Adrenal gland (tissue), 12 donors: ENCODE data around the gene C1GALT1C1L. TPM values are rescaled to one million over a fixed set of nuclear protein-coding genes. Genes with fewer than 3 reads are reported as not detected.
"Not testable (repeated sequence)": the region's sequence is repeated elsewhere in the genome, so short reads cannot be mapped to it uniquely, and the experiment has no call there.

ENCODE experiments used
- DNase-seq, 7 donors: peaks; one replicate each; pipeline ENCODE4 v3.0.0-alpha.2; 2019 to 2020
- H3K27ac ChIP-seq, 5 donors: fragments of 200-600 bp; sonication (generic) in 4 of 5; 1 replicate in 3 of 5; 2 replicates in 2 of 5; pipeline versions ENCODE4 v1.5.1 to v1.8.0; 2016 to 2020; ENCODE audit warnings: mild to moderate bottlenecking in 1 of 5
- H3K27me3 ChIP-seq: fragments of 200-600 bp; 2 replicates; pipeline ENCODE4 v1.8.0; 2021
- H3K36me3 ChIP-seq, 2 donors: fragments of 200-600 bp; replicated peaks in 1 of 2; 1 replicate in 1 of 2; 2 replicates in 1 of 2; pipeline versions ENCODE4 v1.5.1 to v1.8.0; 2018 to 2022
- H3K4me1 ChIP-seq, 2 donors: fragments of 200-600 bp; replicated peaks in 1 of 2; 1 replicate in 1 of 2; 2 replicates in 1 of 2; pipeline versions ENCODE4 v1.5.1 to v1.8.0; 2018 to 2021
- H3K4me3 ChIP-seq, 4 donors: fragments of 200-600 bp; sonication (generic) in 3 of 4; one replicate each; pipeline ENCODE4 v1.5.1; 2016 to 2018
- H3K9me3 ChIP-seq, 3 donors: fragments of 200-600 bp; sonication (generic) in 1 of 3; replicated peaks in 1 of 3; 1 replicate in 2 of 3; 2 replicates in 1 of 3; pipeline versions ENCODE4 v1.5.1 to v1.8.0; 2016 to 2021
- CTCF ChIP-seq, 6 experiments: fragments of 450-650 bp in 4 of 6; fragments of 200-600 bp in 2 of 6; sonication (generic) in 1 of 6; IDR thresholded peaks; 1 replicate in 5 of 6; 2 replicates in 1 of 6; pipeline versions ENCODE4 v1.5.1 to v1.8.0; 2016 to 2021; ENCODE audit warnings: antibody characterized with exemption in 6 of 6, mild to moderate bottlenecking in 2 of 6, moderate library complexity in 1 of 6
- POLR2A ChIP-seq, 2 donors: fragments of 450-650 bp; IDR thresholded peaks; one replicate each; pipeline ENCODE4 v1.6.1; 2017; ENCODE audit warnings: antibody characterized with exemption in 2 of 2, mild to moderate bottlenecking in 2 of 2, moderate library complexity in 1 of 2
- WGBS, 4 donors: extraction: QIAGEN DNeasy Blood & Tissue Kit in 2 of 4; methylation state at CpG; one replicate each; pipeline versions ENCODE4 v1.1.5 to v1.1.7; 2013 to 2017; 5-methylcytosine and 5-hydroxymethylcytosine counted together
- intact Hi-C, 2 donors: fragments of 100-400 bp; cut with DNase I; formaldehyde crosslinking; loops; one replicate each; pipeline versions ENCODE4 v1.14.1 to v1.15.0; 2022 to 2023
- polyA plus RNA-seq, 3 donors: library from polyadenylated mRNA; stranded (reverse); fragments of 200-250 nt in 2 of 3; fragments of 350-450 nt in 1 of 3; fragmentation: Illumina TruSeq in 1 of 3; extraction: RNeasy Lipid Tissue Mini Kit (QIAGEN cat#74804) in 1 of 3; gene quantifications; one replicate each; pipeline ENCODE4 v1.2.3, GENCODE V29; 2013 to 2014
- total RNA-seq, 9 donors: library from RNA; depleted of rRNA in 4 of 9; stranded (reverse); fragments of >200 nt in 4 of 9; fragments of 120-200 nt in 1 of 9; fragmentation: NEBNext Ultra II Directional in 1 of 9; extraction: Animal tissue kit (Norgen Biotek cat#: 25700) in 1 of 9; gene quantifications; one replicate each; pipeline versions ENCODE4 v1.1.0 to v1.2.4, GENCODE V29; 2013 to 2023
- donor health status: healthy with polysubstance abuse.
- donor health status: Bipolar disorder and iron deficiency.
- donor health status: DM: yes; HTN: yes; CAD: no.
- donor health status: DM: no; HTN: no; CAD: no.
- donor health status: DM: no; HTN: no; CAD: no.
- donor health status: DM: yes; HTN: yes; CAD: no.

Gene C1GALT1C1L
- total and polyA plus RNA-seq, 12 donors = 0.71 to 4.0 (median 1.9) TPM

GRCh38 chr2:43685357-43685756, 9.1 kb upstream of the C1GALT1C1L start:
- no peak for TF ChIP-seq POLR2A (IDR thresholded peaks at IDR 0.05)
- TF ChIP-seq CTCF (IDR thresholded peaks at IDR 0.05) = no peak
- Histone ChIP-seq H3K27me3 (no peaks in the 10 kb centered on the region), H3K4me3 (no peak overlapping the region), H3K27ac (no peak overlapping the region), H3K36me3 (no peaks in the 10 kb centered on the region), H3K4me1 (no peaks in the 10 kb centered on the region), H3K9me3 (no peaks in the 10 kb centered on the region)
- intact Hi-C loops = no loop called here
- WGBS, 4 donors = 80 to 82% (median 81%) methylated on average over 5 of the region's 5 CpGs
- DNase-seq = no peak

- H3K27ac ChIP-seq, DNase-seq, H3K27me3 ChIP-seq, H3K36me3 ChIP-seq, H3K4me1 ChIP-seq, H3K4me3 ChIP-seq, H3K9me3 ChIP-seq, intact Hi-C loops: not testable (repeated sequence)
- WGBS, 4 donors = 93 to 98% (median 97%) methylated on average over 8 to 32 of the region's 32 CpGs; no CpG with 5 or more reads in 1 of the 4 donors
These were observed 1.6 kb upstream of the C1GALT1C1L start for GRCh38 chr2:43677783-43678182.

GRCh38 chr2:43675646-43676321, 445 bp downstream of the C1GALT1C1L start:
- intact Hi-C loops = no loop called here
- Histone ChIP-seq H3K27me3 (no peaks in the 10 kb centered on the region), H3K36me3 (no peaks in the 10 kb centered on the region), H3K4me3 (peak overlapping the region in 3 of 4 donors; percentile 29 to 61 (median 58)), H3K4me1 (no peaks in the 10 kb centered on the region), H3K27ac (peak overlapping the region in 1 of 5 donors; percentile 11), H3K9me3 (no peaks in the 10 kb centered on the region)
- TF ChIP-seq CTCF (IDR thresholded peaks at IDR 0.05) (no peak), POLR2A (IDR thresholded peaks at IDR 0.05) (no peak)
- 45 to 51% (median 46%) methylated on average over 14 of the region's 14 CpGs for WGBS, 4 donors
- no peak for DNase-seq

GRCh38 chr2:43657241-43657640, 19.0 kb downstream of the C1GALT1C1L start:
- DNase-seq = no peak
- Histone ChIP-seq H3K4me3 (no peak overlapping the region), H3K36me3 (no peaks in the 10 kb centered on the region), H3K4me1 (no peaks in the 10 kb centered on the region), H3K27ac (no peak overlapping the region), H3K9me3 (no peaks in the 10 kb centered on the region), H3K27me3 (no peaks in the 10 kb centered on the region)
- WGBS, 4 donors = 96 to 97% (median 97%) methylated on average over 3 of the region's 3 CpGs; no CpG with 5 or more reads in 1 of the 4 donors
- intact Hi-C loops = no loop called here
- TF ChIP-seq CTCF (IDR thresholded peaks at IDR 0.05) (no peak), POLR2A (IDR thresholded peaks at IDR 0.05) (no peak)

- intact Hi-C loops = no loop called here
- WGBS, 4 donors = 79 to 86% (median 85%) methylated on average over 2 of the region's 2 CpGs
- no peaks in the 10 kb centered on the region for H3K36me3 ChIP-seq
- no peaks in the 10 kb centered on the region for H3K4me1 ChIP-seq
- no peaks in the 10 kb centered on the region for H3K27me3 ChIP-seq
- no peak overlapping the region for H3K4me3 ChIP-seq
- no peak for DNase-seq
- TF ChIP-seq POLR2A (IDR thresholded peaks at IDR 0.05) (no peak), CTCF (IDR thresholded peaks at IDR 0.05) (no peak)
- no peak overlapping the region for H3K27ac ChIP-seq
- no peaks in the 10 kb centered on the region for H3K9me3 ChIP-seq
These were observed 22.7 kb downstream of the C1GALT1C1L start for GRCh38 chr2:43653506-43653905.
